ENCODE measurements around the gene GAL3ST3.

Gene GAL3ST3

DNA sequence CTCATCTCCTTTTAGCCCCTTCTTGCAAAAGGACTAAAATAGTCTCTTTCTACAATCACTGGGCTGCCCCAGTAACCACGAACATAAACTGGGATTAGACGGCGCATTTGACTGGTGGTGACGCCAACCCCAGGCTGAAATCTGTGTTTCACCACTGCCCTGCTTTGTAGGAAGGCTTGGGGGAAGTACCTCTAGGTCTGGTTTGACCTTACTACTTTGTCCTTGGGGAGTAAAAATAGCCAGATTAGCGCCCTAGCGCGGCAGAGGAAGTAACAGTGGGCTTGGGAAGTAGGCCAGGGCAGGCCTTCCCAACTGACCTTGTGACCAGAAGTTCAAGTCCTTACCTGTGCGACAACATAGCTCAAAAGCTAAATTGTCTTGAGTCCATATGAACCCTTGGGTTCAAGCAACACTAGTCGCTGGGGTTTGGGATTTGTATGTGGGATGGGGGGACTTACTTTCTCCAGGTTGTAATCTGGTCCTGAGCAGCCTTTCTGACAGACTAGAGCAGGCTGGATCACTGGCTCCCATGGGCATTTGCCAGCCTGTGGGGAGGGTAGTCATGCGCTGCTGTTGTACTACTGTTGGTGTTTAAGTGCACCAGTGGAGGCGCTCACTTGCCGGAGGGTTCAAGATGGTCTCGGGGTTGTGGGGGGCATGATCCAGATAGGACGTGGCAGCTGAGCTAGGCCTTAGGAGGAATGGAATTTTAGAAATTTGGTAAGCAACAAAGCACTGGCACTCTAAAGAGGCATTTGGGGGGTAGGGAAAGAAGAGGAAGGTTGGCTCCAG, 20.2 kb upstream of the GAL3ST3 start:
- peak; percentile 38 for DNase-seq

DNA sequence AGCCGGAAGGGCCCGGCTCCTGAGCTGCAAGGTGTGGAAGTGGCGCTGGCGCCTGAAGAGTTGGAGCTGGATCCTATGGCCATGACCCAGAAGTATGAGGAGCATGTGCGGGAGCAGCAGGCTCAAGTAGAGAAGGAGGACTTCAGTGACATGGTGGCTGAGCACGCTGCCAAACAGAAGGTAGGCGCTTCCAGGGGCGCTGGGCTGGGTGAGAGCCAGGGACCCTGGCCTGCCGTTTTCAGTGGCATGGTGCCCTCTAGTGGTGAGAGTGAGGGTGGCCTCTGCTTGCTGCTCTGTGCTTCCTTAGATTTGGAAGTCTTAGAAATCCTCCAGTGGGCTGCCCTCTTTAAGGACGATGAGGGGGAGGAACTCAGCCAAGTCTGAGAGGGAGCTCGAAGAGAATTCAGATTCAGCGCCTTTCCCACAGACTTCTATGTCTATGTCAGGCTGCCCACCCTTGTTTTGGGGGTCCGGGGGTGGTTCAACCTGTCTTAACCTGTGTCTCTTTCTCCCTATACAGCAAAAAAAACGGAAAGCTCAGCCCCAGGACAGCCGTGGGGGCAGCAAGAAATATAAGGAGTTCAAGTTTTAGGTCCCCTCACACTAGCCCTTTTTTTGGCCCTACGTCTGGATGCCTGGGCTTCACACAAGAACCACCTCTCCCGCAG, 19.3 kb upstream of the GAL3ST3 start:
- peak; percentile 28 for DNase-seq

DNA sequence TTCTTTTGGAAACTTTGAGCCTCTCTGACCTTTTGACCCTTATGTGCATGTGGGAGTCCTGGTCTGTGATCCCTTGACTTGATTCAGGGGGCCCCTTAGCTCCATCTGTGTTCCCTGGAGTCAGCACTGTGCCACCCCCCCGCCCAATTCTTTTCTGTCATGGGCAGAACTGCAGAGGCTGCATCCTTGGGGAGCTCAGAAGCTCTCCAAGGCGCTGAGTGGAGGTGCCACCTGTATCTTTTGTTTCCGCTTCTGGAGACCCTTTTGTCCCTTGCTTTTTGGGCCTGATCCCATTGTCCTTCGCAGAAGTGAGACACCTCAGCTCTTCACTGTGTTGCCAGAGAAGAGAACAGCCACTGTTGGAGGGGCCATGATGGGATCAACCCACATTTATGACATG, 18.7 kb upstream of the GAL3ST3 start:
- DNase-seq, result no peak

DNA sequence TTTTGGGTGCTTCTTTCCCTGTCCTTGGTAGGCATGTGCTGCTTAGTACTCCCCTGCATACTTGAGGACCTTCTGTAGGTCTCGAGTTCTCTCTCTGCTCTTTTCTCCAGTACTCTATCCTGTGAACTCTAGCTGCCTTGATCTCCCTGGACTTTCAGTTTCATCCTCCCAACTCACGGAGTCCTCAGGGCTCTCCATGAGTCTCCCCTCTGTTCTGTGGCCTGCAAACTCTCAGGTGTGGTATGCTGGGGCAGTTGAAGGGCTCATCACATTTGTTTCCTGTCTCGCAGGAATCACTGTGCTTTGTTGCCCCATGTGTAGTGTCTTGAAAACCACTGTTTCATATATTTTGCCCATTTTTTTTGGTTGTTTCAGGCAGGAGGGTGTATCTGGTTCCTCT, 17.8 kb upstream of the GAL3ST3 start:
- DNase-seq, result no peak

DNA sequence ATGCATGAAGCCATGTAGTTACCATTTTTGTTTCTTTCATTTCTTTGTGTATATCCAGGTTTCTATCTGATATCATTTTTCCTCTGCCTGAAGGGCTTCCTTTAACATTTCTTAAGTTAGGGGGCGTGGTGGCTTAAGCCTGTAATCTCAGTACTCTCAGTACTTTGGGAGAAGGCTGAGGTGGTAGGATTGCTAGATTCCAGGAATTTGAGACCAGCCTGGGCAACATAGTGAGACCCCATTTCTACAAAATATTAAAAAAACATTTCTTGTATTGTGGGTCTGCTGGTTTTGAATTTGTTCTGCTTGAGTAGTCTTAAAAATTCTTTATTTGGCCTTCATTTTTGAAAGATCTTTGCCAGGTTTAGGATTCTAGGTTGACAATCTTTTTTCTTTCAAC, 15.6 kb upstream of the GAL3ST3 start:
- DNase-seq, result no peak

DNA sequence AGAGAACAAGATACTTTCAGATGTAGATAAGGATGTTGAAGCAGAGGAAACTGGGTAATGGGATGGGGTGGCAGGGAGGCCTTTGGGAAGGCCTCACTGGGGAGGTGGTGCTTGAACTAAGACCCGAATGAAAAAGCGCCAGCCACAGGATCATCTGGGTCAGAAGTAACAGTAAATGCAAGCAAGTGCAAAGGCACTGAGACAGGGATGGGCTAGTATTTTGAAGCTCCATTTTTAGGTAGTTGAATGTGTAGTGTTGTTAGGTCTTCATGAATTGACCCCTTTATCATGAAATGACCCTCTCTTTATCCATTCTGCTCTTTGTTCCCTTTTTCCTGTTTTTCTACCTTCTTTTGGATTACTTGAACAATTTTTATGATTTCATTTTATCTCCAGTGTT, 14.9 kb upstream of the GAL3ST3 start:
- no peak for DNase-seq

DNA sequence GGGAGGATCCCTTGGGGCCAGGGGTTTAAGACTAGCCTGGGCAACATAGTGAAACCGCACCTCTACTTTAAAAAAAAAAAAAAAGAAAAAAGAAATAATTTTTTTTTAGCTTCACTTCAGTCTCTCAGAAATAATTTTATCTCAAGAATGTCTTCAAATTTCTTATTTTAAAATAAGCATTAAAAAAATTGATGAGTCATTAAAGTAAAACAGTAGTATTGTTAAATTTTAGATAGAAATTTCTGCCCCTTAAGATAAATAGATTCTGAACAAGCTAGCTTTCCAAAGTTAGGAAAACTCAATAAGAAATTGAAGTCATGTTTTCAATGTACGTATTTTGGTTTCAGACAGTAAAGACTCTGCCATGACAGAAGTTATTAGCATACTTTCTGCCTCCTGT, 13.4 kb upstream of the GAL3ST3 start:
- no peak for DNase-seq

DNA sequence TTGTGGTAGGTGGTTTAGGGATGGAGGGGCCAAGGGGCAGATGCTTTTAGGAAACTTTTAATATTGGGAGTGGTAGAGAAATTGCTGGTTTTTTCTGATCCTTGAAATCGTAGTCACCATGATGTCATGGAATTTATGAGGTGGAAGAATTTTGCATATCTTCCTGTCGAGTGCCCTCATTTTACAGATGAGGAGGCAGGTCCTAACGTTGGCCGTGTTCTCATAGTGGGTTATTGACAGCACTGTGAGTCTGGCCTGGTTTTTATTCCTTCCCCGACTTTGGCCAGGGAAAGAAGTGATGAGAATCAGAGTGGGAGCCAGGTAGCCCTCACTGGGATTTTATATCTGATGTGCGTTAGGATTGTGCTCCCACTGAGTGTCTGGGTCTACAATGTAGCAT, 12.3 kb upstream of the GAL3ST3 start:
- DNase-seq, result no peak

DNA sequence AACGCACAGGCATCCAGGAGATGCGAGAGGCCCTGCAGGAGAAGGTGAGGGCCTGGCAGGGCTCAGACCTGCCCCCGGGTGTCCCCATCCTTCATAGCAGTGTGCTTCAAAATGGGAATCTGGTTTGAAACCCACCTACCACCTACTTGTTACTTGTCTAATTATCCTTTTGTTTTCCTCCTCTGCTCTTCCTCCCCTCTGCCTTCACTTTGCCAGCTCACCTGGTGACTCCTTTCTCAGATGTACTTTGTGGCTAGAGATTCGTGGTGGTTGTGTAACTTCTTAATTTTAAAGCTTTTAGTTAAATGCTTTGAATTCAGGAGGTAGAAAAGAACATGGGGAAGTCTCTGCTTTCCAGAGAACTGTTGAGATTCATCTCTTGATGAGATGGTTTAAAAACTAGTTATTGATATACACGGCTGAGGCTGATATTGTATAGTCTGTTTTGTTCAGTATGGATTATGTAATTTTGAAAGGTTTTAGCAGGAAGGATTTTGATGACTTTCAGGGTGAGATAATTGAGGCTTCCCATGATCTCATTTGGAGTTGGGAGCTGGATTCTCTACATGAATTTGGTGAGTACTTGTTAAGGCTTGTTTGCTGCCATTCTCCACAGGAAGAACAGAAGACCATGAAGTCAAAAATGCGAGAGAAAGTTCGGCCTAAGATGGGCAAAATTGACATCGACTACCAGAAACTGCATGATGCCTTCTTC, 11.2 kb upstream of the GAL3ST3 start:
- DNase-seq, result no peak

DNA sequence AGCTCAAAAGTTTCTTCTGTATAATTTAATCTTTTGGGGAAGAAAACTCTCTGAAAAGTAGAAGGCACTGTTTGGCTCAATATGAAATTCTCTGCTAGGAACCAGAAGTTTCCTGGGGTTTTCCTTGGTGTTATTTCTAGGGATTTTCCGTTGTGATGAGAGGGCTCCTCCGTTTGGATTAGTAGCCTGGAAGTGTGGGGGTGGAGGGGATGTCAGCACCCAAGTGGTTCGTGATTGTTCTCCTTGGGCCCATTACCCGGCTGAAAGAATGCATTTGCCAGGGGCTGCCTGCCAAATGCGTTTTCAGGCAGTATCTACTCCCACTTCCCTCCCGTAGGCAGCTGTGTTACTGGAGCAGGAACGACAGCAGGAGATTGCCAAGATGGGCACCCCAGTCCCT, 7.5 kb upstream of the GAL3ST3 start:
- DNase-seq, result no peak

DNA sequence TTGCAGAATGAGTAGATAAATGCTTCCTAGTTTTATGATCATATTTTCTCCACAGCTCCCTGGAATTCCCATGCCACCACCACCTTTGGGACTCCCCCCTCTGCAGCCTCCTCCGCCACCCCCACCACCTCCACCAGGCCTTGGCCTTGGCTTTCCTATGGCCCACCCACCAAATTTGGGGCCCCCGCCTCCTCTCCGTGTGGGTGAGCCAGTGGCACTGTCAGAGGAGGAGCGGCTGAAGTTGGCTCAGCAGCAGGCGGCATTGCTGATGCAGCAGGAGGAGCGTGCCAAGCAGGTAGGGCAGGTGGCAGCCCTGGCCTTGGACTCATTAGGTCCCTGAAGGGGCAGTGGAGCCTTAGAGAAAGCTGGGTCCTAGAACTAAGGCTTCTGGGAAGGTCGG, 6.1 kb upstream of the GAL3ST3 start:
- no peak for DNase-seq

DNA sequence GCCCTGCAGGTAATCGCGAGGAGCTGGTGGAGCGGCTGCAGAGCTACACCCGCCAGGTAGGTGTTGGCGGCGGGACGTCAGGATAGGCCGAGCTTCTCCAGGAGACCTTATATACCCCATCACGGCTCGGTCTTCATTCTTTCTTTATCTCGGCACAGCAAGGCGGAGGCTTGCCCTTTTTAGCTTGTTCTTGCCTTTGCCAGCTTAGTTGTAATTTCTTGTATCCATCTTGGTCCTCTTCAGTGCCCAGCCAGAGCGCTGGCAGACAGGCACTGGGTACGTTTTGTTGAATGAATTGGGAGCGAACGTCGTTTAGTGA, 3.7 kb upstream of the GAL3ST3 start:
- no peak for DNase-seq

DNA sequence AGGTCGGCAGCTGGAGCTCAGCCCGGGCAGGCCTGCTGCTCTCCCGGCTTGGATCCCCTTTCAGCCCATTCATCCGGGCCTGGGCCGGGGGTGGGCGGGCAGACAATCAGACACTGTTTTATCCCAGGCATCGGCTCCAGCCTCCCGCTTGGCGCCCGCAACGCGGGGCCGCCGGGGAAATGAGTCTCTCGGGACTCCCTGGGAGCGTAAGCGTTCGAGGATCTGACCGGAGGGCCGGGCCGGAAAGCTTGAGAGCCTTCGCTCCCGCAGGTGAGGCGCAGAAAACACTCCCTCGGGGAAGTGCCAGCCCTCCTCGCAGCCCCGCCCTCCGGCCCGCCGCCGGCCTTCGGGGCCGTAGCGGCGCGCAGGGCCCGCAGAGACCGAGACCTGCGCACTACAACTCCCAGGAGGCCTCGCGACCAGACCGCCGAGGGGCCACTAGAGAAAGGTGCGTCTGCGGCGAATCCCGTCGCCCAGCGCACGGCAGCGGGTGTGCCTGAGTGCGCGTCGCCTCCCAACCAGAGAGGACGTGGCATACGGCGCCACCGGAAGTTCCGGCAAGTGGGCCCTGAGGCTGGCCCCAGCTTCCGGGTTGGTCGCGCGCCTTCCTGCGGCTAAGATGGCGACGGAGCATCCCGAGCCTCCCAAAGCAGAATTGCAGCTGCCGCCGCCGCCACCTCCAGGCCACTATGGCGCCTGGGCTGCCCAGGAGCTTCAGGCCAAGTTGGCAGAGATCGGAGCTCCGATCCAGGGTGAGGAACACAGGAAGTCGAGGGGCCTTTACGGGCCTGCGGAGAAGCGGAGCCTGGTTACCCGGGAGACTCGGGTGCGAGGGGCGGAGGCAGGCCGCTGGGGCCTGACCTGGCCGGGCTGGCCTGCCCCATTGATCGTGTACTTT, 3.1 kb upstream of the GAL3ST3 start, which contains the start of gene SF3B2:
SF3B2 (plus strand) TSS at position 599 of the 898 bp plus-strand sequence; CDS start at position 620, 21 bp downstream.
- peak; percentile 93 for DNase-seq

DNA sequence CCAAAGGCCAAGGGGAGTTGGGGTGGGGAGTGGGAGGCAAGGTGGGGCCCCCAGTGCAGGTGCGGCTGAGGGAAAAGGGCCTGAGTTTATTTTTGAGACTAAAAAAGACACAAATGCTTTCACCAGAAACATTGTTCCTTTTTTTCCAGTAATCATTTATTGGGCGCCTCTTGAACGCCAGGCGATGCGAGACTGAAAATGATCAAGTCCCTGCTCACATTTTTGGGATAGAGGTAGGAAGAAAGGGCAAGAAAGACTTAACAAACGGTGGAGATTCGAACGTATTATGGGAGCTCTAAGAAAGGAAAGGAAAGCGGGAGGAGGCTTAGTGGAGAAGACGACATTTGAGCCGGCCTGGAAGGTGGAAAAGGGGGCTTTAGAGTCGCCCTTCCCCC, 2.4 kb upstream of the GAL3ST3 start:
- no peak for DNase-seq

DNA sequence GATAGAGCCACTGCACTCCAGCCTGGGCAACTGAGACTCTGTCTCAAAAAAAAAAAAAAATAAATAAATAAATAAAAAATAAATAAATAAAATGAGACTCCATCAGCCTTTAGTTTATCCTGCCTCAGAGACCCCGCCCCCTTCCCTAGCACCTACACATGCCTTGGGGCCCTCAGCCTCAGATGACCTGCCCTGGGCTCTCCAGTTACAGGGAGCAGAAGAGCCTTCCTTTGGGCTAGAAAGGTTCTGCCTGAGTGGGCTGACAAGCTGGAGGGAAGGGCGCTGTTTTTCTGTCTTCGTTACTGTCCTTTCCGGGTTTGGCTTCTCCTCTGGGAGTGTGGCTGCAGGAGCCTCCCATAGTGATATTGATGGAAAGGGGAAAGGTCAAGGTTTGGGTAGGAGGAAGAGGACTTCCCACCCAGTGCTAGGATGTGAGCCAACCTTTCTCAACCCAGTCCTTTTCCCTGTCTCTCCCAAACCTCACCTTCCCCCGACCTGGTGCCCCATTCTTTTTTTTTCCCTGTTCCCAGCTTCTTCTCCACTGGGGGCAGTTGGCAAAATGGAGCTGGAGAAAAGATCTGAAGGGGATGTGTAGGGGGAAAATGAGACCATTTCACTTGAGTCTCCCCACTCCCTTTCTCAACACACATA, 1.7 kb upstream of the GAL3ST3 start:
- DNase-seq, result no peak

DNA sequence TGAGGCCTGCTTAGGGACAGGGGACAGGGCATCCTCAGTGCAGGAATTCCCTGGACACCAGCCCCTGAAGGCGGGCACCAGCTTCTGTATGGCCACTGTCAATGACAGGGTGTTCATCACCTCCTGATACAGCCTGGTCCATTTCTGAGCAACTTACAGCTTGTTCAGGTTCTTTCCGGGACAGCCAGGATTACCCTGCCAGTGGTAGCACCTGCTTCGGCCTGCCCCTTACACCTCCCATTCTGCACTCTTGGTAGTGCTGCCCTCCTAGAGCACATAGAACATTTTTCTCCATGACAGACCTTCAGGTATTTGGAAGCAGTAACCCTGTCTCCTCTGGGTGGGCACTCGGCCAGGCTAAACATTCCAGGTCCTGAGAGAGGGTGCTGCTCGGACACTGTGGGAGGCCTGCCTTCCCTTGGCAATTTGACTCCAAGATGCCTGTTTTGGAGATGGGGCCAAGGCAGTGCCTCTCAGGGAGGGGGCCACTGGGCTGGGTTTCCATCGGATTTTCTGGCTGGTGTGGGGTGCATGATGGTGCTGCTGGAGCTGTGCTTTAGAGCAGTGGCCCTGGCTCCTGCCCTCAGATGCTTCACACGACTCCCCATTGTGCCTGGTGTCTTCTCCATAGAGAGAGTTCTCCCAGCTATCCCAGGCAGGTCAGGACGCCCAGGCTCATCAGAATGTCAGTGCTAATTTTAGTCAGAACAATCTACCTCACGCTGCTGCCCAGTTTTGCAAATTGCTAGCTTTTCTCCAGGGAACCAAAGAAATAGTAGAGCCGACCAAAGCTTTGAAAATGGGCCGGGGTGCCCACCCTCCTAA, 1.2 kb downstream of the GAL3ST3 start:
- DNase-seq, result peak; percentile 86

DNA sequence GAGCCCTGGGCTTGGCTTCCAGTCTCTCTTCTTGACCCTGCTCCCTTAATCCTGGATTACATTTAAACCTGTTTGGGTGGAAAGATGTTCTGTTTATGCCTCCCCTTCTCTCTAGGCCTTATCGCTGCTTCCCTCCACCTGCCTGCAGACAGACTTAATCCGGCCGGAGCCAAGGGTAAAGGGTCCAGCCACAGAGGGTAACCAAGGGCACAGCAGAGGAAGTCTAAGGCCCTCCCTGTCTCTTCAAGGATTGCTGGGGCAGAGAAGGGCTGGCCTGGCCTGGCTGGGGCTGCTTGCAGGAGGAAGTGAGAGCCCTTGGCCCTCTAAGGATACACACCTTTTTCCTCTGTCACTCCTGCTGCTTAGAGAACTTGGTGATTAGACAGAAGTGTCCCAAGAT, 2.1 kb downstream of the GAL3ST3 start:
- no peak for DNase-seq

DNA sequence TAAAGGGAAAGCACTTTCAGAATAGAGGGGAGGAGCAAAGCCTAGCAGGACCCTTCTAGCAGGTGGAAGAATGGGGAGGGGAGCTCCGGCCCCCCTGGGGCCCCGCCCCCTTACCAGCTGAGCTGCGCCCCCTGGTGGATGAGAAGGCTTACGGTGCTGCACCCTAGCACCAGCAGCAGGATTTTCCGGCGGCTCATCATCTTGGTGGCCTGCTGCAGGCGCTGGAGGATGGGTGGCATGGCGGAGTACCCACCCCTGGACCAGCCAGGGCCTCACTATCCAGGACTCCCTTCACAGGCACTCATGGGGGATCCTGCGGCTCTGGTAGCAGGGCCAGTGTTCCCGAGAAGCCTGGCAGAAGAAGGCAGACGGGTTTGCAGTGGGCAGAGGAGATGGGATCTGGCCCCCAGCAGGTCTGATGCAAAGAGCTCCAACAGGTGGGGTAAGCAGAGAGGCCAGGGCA, 3.8 kb downstream of the GAL3ST3 start:
- peak; percentile 51 for DNase-seq

DNA sequence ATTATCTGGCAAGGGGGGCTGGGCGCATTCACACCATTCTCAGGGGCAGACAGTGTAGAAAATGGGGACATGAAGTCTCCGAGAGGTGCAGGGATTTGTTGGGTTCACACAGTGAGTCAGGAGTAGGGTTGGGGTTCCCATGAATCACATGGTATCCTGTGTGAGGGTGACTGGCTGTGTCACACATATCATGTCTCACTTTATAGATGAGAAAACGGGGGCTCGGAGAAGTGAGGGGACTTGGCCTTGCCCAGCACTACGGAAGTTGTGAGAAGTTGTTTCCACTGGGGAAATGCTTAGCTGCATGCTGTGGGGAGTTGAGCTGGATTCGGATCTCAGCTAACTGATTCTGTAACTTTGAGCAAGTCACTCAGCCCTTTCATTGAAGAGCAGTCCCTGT, 4.2 kb downstream of the GAL3ST3 start:
- DNase-seq, result no peak

DNA sequence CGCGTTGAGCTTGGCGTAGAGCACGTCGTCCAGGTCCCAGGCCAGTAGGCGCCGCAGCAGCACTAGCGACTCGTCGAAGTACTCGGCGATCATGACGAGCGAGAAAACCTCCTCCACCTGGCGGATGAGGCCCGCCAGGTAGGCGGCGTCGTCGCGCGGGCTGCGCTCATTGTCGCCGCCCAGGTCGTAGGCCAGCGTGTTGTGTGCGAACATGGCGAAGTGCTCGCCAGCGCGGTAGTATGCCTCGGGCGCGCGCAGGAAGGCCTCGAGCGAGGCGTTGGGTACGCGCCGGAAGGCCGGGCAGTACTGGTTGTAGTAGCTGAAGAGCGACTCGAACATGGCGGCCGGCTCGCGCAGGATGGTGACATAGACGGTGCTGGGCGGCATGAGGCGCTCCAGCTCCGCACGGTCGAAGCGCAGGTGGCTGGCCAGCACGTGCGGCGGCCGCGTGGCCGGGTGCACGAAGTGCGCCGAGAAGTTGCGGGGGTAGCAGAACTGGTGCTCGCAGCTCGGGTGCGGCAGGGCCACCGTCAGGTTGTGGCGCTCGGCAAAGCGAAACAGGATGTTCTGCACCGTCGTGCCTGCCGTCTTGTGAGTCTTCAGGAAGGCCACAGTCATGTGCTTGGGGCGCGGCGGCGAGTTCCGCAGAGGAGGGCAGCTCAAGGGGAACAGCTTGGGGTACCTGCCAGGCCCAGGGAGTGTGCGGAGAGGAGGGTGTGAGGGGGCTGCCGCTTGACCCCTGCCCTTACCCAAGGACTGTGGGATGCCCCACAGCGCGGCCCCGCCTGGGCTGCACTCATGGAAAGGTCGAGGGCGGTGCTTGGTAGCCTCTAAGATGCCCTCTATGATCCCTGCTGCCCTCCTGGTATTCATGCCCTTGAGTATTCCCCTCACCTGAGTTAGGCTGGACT, 5.7 kb downstream of the GAL3ST3 start:
- no peak for DNase-seq
